ENCODE results near the gene SLC22A23. TPM values are rescaled to one million over a fixed set of nuclear protein-coding genes. Genes with fewer than 3 reads are reported as not detected.

Gene SLC22A23
- total and polyA plus RNA-seq, 4 donors: 4.9 to 45.4 (median 19.7) TPM

- TF ChIP-seq HNF4G (IDR thresholded peaks at IDR 0.05): no peak
Measured at GRCh38 chr6:3230900-3231246, 226.0 kb downstream of the SLC22A23 start (continued).

GRCh38 chr6:3230256-3230882, 226.5 kb downstream of the SLC22A23 start:
- WGBS: 36% methylated on average over 11 of the region's 11 CpGs
- Histone ChIP-seq H3K9me3 (ENCODE audit: control insufficient read depth in 4 of 4, low read length in 3 of 4) (no peaks in the 10 kb centered on the region), H3K9ac (ENCODE audit: low read depth in 1 of 2, low read length in 2 of 2) (no peak overlapping the region)

GRCh38 chr6:3229566-3230178, 227.2 kb downstream of the SLC22A23 start:
- no peaks in the 10 kb centered on the region for H3K9me3 ChIP-seq (ENCODE audit: control insufficient read depth in 4 of 4, low read length in 3 of 4)
- H3K4me3 ChIP-seq (ENCODE audit: low read depth in 1 of 3, low read length in 3 of 3): no peak overlapping the region
- TF ChIP-seq SP1 (IDR thresholded peaks at IDR 0.05) (no peak), ATF3 (IDR thresholded peaks at IDR 0.05) (no peak), YY1 (IDR thresholded peaks at IDR 0.05) (no peak), GABPA (IDR thresholded peaks at IDR 0.05 in 1 of 2, conservative IDR thresholded peaks at IDR 0.05 in 1 of 2) (no peak), RXRA (IDR thresholded peaks at IDR 0.05) (no peak), RAD21 (IDR thresholded peaks at IDR 0.05) (no peak), HNF4G (IDR thresholded peaks at IDR 0.05) (no peak), HNF4A (conservative IDR thresholded peaks at IDR 0.05) (no peak), FOXA2 (IDR thresholded peaks at IDR 0.05) (no peak), CTCF (IDR thresholded peaks at IDR 0.05; ENCODE audit: low read depth, low read length, missing input control) (no peak)
- no peak for DNase-seq (ENCODE audit: low spot score)
- WGBS: 9% methylated on average over 28 of the region's 28 CpGs
- peaks cover 18 to 46% (median 34%) of the 10 kb centered on the region in 4 donors for H3K4me1 ChIP-seq (ENCODE audit: control insufficient read depth in 4 of 4, insufficient read depth in 4 of 4, low read length in 3 of 4)
- no peak overlapping the region for H3K27ac ChIP-seq (ENCODE audit: low read depth in 1 of 2, low read length in 2 of 2)
- H3K9ac ChIP-seq (ENCODE audit: low read depth in 1 of 2, low read length in 2 of 2): no peak overlapping the region
- no peaks in the 10 kb centered on the region for H3K36me3 ChIP-seq (ENCODE audit: control insufficient read depth in 4 of 4, insufficient read depth in 3 of 4, low read depth in 1 of 4, low read length in 3 of 4)
- H3K27me3 ChIP-seq (ENCODE audit: control insufficient read depth in 4 of 4, insufficient read depth in 4 of 4, low read length in 3 of 4): peaks cover 0 to 11% (median 4%) of the 10 kb centered on the region in 4 donors

More at GRCh38 chr6:3230256-3230882, 226.5 kb downstream of the SLC22A23 start:
- Histone ChIP-seq H3K27me3 (ENCODE audit: control insufficient read depth in 4 of 4, insufficient read depth in 4 of 4, low read length in 3 of 4) (peaks cover 0 to 11% (median 4%) of the 10 kb centered on the region in 4 donors), H3K27ac (ENCODE audit: low read depth in 1 of 2, low read length in 2 of 2) (no peak overlapping the region), H3K36me3 (ENCODE audit: control insufficient read depth in 4 of 4, insufficient read depth in 3 of 4, low read depth in 1 of 4, low read length in 3 of 4) (no peaks in the 10 kb centered on the region), H3K4me1 (ENCODE audit: control insufficient read depth in 4 of 4, insufficient read depth in 4 of 4, low read length in 3 of 4) (peaks cover 18 to 46% (median 34%) of the 10 kb centered on the region in 4 donors), H3K4me3 (ENCODE audit: low read depth in 1 of 3, low read length in 3 of 3) (no peak overlapping the region)
- TF ChIP-seq TAF1 (conservative IDR thresholded peaks at IDR 0.05): no peak
- TF ChIP-seq GABPA (IDR thresholded peaks at IDR 0.05 in 1 of 2, conservative IDR thresholded peaks at IDR 0.05 in 1 of 2): no peak
- TF ChIP-seq SP1 (IDR thresholded peaks at IDR 0.05): no peak
- TF ChIP-seq JUND (IDR thresholded peaks at IDR 0.05): no peak
- no peak for TF ChIP-seq REST (IDR thresholded peaks at IDR 0.05)
- TF ChIP-seq FOXA2 (IDR thresholded peaks at IDR 0.05): no peak
- no peak for TF ChIP-seq MAX (IDR thresholded peaks at IDR 0.05)
- no peak for TF ChIP-seq NR2F2 (IDR thresholded peaks at IDR 0.05)
- no peak for TF ChIP-seq EGR1 (IDR thresholded peaks at IDR 0.05; ENCODE audit: low read depth in 2 of 2)
- TF ChIP-seq HNF4A (conservative IDR thresholded peaks at IDR 0.05): no peak
- DNase-seq (ENCODE audit: low spot score): no peak
